ENCODE measurements around the gene CSMD2. TPM values are rescaled to one million over a fixed set of nuclear protein-coding genes. Genes with fewer than 3 reads are reported as not detected.

Gene CSMD2
- total RNA-seq, 2 experiments from 2014 or later = not detected

DNA sequence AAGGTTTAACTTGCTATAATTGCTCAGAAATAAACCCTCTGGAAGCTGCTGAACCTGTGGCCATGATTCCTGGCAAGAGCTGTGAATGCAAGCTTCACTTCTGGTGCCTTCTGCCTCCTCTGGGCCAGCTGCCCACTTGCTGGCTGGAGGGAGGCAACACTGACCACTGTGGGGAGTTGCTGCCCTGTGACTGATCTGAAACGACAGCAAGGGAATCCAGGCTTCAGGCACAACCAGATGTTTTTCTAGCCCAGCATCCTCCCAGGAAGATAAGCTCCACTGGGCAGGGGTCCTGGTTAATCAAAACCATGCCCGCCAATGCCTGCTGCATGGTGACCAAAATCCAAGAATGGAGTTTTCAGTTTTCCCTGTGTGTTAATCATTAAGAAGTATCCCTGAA is 481.1 kb downstream of the CSMD2 start:
- Mint-ChIP-seq H3K36me3 (ENCODE audit: low read depth) (no peaks in the 10 kb centered on the region), H3K9me3 (no peaks in the 10 kb centered on the region), H3K27ac (no peak overlapping the region), H3K4me3 (no peak overlapping the region), H3K4me1 (ENCODE audit: low read depth) (no peaks in the 10 kb centered on the region), H3K27me3 (peaks cover 51% of the 10 kb centered on the region)
- TF ChIP-seq, protein P1, sequence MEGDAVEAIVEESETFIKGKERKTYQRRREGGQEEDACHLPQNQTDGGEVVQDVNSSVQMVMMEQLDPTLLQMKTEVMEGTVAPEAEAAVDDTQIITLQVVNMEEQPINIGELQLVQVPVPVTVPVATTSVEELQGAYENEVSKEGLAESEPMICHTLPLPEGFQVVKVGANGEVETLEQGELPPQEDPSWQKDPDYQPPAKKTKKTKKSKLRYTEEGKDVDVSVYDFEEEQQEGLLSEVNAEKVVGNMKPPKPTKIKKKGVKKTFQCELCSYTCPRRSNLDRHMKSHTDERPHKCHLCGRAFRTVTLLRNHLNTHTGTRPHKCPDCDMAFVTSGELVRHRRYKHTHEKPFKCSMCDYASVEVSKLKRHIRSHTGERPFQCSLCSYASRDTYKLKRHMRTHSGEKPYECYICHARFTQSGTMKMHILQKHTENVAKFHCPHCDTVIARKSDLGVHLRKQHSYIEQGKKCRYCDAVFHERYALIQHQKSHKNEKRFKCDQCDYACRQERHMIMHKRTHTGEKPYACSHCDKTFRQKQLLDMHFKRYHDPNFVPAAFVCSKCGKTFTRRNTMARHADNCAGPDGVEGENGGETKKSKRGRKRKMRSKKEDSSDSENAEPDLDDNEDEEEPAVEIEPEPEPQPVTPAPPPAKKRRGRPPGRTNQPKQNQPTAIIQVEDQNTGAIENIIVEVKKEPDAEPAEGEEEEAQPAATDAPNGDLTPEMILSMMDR (IDR thresholded peaks at IDR 0.05) = no peak
- Histone ChIP-seq H3K36me3 (ENCODE audit: insufficient read depth, low read length) (no peaks in the 10 kb centered on the region), H3K27me3 (ENCODE audit: control insufficient read depth in 1 of 2, insufficient read depth in 2 of 2, low read length in 2 of 2) (peaks cover 17 to 29% of the 10 kb centered on the region in 2 experiments), H3K27ac (ENCODE audit: low read depth in 1 of 2, low read length in 2 of 2) (no peak overlapping the region), H3K4me1 (ENCODE audit: insufficient read depth, low read length) (no peaks in the 10 kb centered on the region), H3K4me3 (ENCODE audit: low read length) (no peak overlapping the region), H3K9me3 (ENCODE audit: control insufficient read depth in 1 of 2, insufficient read depth in 1 of 2, low read length in 2 of 2) (no peaks in the 10 kb centered on the region)
- intact Hi-C loops (cut with DNase I, micrococcal nuclease) = no loop called here
- ATAC-seq (ENCODE audit: poor library complexity) (no peak), DNase-seq (no peak)
- ChIA-PET POLR2A (no interaction called here), CTCF (no interaction called here)

DNA sequence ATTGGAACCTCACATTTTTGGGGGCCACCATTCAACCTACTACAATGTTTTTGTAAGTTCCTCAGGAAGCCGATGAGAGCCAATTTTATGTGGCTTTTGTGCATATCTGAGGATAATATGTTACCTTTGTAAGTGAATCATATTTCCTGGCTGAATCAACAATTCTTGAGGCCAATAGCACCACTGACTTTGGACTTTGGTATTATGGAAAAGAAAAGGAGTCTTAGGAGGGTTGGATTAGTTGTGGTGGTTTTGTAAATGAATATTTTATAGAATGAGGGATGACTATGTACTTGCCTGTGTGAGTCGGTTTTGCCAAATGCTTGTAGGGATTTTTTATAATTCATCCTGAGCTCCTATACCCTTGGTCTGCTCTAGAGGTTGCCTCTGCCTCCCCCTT is 482.7 kb downstream of the CSMD2 start:
- no peaks in the 10 kb centered on the region for H3K4me1 Mint-ChIP-seq (ENCODE audit: low read depth)
- H3K36me3 Mint-ChIP-seq (ENCODE audit: low read depth) = no peaks in the 10 kb centered on the region
- H3K27me3 ChIP-seq (ENCODE audit: control insufficient read depth in 1 of 2, insufficient read depth in 2 of 2, low read length in 2 of 2) = peaks cover 17 to 29% of the 10 kb centered on the region in 2 experiments
- TF ChIP-seq, protein P1 (IDR thresholded peaks at IDR 0.05) = no peak
- H3K4me1 ChIP-seq (ENCODE audit: insufficient read depth, low read length) = no peaks in the 10 kb centered on the region
- H3K9me3 ChIP-seq (ENCODE audit: control insufficient read depth in 1 of 2, insufficient read depth in 1 of 2, low read length in 2 of 2) = no peaks in the 10 kb centered on the region
- no peak for ATAC-seq (ENCODE audit: poor library complexity)
- H3K27ac ChIP-seq (ENCODE audit: low read depth in 1 of 2, low read length in 2 of 2) = no peak overlapping the region
- no peak overlapping the region for H3K4me3 ChIP-seq (ENCODE audit: low read length)
- no peak overlapping the region for H3K27ac Mint-ChIP-seq
- peaks cover 51% of the 10 kb centered on the region for H3K27me3 Mint-ChIP-seq
- H3K9me3 Mint-ChIP-seq = no peaks in the 10 kb centered on the region
- ChIA-PET CTCF (no interaction called here), POLR2A (no interaction called here)
- no peak for DNase-seq
- intact Hi-C loops (cut with DNase I, micrococcal nuclease) = no loop called here
- no peaks in the 10 kb centered on the region for H3K36me3 ChIP-seq (ENCODE audit: insufficient read depth, low read length)
- H3K4me3 Mint-ChIP-seq = no peak overlapping the region

DNA sequence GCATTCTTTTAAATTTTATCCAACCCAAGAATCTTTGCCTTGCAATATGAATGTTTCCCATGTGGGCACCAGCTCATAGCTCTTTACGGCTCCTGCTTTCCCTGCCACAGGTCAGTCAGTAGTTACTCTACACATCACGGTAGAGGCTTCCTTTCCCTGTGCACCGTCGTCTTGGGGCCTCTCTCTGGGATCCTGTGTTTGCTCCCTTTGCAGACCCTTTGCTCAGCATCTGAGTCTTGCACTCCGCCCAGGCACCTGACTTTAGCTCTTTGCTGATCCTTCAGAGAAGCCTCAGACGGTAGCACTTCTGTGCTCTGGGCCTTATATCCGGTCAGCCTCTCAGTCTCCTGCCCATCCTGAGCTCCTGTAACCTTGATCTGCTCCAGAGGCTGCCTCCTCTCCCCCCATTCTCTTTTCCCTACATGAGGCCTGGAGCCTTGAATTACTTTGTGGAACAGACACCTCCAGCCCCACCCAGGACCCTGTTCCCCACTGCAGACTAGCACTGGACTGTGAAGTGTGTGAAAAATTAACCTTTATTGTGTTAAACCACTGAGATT is 484.7 kb downstream of the CSMD2 start:
- no peaks in the 10 kb centered on the region for H3K4me1 Mint-ChIP-seq (ENCODE audit: low read depth)
- no peaks in the 10 kb centered on the region for H3K9me3 ChIP-seq (ENCODE audit: control insufficient read depth in 1 of 2, insufficient read depth in 1 of 2, low read length in 2 of 2)
- TF ChIP-seq, protein P1 (IDR thresholded peaks at IDR 0.05) = no peak
- no peaks in the 10 kb centered on the region for H3K36me3 Mint-ChIP-seq (ENCODE audit: low read depth)
- DNase-seq (no peak), ATAC-seq (ENCODE audit: poor library complexity) (no peak)
- ChIA-PET POLR2A (no interaction called here), CTCF (interaction anchor here (0.6 kb wide), 1 partner anchor 11 kb away, joined by 3 read pairs; no protein-coding TSS in a partner anchor)
- no peak overlapping the region for H3K4me3 Mint-ChIP-seq
- H3K4me1 ChIP-seq (ENCODE audit: insufficient read depth, low read length) = no peaks in the 10 kb centered on the region
- H3K36me3 ChIP-seq (ENCODE audit: insufficient read depth, low read length) = no peaks in the 10 kb centered on the region
- no peak overlapping the region for H3K4me3 ChIP-seq (ENCODE audit: low read length)
- peaks cover 32% of the 10 kb centered on the region for H3K27me3 Mint-ChIP-seq
- intact Hi-C loops (cut with DNase I, micrococcal nuclease) = no loop called here
- H3K27ac ChIP-seq (ENCODE audit: low read depth in 1 of 2, low read length in 2 of 2) = no peak overlapping the region
- peaks cover 12 to 27% of the 10 kb centered on the region in 2 experiments for H3K27me3 ChIP-seq (ENCODE audit: control insufficient read depth in 1 of 2, insufficient read depth in 2 of 2, low read length in 2 of 2)
- no peak overlapping the region for H3K27ac Mint-ChIP-seq
- H3K9me3 Mint-ChIP-seq = no peaks in the 10 kb centered on the region

Measured in CD4-positive, alpha-beta T cell (primary cell).